GM19099 (cell line): ENCODE measurements around the gene WWC2.

ENCODE experiments used
- POLR2A ChIP-seq: IDR thresholded peaks from 3 replicates; pipeline ENCODE4 v1.6.1; 2011; ENCODE audit warnings: low read depth; ENCODE audit not compliant: insufficient read length; ENCODE audit errors: extremely low read depth

The WWC2 gene

DNA sequence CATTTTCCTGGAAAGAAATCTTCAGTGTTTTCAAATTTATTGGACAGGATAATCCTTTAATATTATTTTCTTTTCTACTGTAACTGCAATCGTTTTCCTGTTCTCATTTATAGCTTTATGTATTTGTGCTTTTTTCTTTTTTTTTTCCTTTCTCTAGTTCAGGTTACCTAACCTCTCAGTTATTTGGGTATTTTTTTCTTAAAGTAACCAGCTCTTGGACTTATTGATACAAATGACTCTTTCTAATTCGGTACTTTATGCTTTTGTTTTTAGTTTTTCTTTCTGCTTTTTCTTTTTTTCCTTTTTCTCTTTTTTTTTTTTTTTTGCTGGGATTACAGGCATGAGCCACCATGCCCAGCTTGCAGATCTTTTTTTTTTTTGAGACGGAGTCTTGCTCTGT, 25.2 kb downstream of the WWC2 start:
- TF ChIP-seq POLR2A: no peak

DNA sequence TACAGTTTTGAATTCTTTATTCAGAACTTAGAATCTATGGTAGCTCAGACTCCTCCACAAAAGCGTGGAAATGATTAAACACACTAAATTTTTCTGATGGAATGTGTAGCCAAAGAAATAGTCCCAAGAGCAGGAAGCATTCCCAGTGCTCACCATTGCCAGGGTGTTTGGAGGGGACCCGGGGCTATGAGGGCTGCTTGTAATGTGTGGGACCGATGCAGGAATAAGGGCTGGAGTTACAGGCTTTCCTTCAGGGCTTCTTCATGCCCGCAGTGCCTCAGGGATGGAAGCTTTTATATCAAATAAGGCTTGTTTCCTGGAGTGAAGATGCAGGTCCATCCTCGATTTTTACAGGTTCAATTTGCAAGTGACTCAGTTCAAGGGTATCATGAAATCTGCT, 25.8 kb downstream of the WWC2 start:
- TF ChIP-seq POLR2A: no peak

DNA sequence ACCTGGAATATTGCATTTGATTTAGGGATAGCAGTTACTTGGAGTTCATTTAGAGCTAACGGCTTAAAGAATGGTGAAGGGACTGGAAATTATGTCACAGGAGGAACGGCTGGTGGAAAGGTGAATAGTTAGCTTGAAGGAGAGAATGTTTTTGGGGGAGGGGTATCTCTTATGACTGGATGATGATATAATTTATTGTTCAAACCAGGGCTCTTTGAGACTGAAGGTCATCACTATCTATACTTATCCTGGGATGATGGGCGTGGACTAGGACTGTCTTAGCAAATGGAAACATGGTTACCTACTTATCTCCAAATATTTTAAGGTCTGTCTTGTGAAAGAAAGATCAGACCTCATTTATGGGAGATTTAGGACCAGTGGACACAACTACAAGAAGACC, 30.1 kb downstream of the WWC2 start:
- no peak for TF ChIP-seq POLR2A

DNA sequence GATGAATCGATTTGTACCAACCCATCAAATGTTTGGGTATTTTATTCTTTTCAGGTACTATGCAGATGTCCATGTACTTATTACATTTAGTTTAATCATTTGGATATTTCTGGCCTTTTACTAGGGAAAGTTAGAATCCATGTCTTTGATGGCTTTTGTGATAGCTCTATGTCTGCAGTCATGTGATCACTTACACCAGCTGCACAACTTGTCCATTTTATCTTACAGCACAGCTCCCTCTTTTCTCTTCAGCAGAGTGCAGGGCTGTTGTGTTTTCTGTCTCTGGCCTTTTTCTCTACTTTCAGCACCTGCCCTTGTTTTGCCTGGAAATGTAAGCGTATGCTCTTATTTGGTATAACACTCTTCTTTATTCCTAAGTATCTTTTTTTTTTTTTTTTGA, 30.6 kb downstream of the WWC2 start:
- no peak for TF ChIP-seq POLR2A

DNA sequence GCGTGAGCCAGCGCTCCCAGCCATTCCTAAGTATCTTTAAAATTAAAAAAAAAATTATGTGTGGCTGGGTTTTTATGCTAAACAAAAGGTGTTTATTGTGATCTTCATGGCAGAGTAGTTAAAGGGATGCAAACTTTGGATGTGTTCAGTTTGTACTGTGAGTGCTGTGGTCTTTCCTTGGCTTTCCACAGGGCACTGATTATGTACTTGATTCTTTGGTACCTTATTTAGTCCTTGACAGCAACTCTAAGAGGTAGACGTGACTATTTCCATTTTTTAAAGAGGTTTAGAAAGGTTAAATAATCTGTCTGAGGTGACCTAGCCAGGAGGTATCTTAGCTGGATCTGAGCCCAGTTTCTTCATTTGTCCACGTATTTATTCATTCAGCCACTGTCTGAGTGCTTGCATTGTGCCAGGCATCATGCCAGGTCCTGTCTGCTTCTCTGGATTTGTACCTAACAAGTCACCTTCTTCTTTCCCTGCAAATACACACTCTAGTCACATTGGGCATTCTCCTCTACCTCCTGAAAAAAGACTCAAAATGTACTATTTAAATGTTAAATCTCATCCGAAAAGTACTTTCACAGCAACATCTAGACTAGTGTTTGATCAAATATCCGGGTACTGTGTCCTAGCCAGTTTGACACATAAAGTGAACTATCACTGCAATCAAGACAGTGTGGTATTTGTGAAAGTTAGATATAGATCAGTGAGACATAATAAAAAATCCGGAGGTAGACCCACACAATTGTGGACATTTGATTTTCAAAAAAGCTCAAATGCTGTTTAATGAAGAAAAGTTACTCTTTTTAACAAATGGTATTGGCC, 31.5 kb downstream of the WWC2 start:
- no peak for TF ChIP-seq POLR2A

DNA sequence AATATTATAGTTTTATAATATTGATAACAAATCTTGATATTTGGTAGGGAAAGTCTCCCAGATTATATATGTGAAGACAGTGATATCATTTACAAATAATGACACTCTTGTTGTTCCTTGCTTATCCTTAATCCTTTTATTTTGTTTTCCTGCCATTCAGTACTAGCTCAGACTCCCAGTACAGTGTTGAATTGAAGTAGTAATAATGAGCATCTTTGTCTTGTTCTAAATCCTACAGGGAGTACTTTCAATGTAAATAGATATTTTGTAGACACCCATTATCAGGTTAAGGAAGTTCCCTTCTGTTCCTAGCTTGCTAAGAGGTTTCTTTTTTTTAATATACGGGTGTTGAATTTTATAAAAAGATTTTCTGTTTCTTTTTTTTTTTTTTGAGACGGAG, 33.0 kb downstream of the WWC2 start:
- TF ChIP-seq POLR2A: no peak

DNA sequence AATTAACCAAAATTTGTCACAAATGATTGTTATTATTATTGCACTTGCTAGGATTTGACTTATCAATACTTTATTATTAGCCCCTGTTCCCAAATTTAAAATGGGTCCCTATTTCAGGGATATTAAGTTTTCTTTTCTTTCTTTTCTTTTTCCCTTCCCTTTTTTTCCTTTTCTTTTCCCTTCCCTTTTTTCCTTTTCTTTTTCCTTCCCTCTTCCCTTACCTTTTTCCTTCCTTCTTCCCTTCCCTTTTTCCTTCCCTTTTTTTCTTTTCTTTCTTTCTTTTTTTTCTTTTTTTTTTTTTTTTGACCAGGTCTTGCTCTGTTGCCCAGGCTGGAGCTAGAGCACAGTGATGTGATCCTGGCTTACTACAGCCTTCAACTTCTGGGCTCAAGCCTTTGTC, 33.8 kb downstream of the WWC2 start:
- no peak for TF ChIP-seq POLR2A

DNA sequence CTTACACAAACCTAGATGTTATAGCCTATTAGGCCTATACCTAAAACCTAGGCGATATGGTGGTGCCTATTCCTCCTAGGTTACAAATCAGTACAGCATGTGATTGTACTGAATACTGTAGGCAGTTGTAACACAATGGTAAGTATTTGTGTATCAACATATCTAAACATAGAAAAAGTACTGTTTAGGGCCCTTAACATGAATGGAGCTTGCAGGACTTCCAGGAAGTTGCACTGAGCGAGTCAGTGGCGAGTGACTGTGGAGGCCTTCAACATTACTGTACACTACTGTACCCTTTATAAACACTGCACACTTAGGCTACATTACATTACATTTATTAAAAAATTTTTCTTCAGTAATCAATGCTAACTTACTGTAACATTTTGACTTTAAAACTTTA, 37.8 kb downstream of the WWC2 start:
- no peak for TF ChIP-seq POLR2A

DNA sequence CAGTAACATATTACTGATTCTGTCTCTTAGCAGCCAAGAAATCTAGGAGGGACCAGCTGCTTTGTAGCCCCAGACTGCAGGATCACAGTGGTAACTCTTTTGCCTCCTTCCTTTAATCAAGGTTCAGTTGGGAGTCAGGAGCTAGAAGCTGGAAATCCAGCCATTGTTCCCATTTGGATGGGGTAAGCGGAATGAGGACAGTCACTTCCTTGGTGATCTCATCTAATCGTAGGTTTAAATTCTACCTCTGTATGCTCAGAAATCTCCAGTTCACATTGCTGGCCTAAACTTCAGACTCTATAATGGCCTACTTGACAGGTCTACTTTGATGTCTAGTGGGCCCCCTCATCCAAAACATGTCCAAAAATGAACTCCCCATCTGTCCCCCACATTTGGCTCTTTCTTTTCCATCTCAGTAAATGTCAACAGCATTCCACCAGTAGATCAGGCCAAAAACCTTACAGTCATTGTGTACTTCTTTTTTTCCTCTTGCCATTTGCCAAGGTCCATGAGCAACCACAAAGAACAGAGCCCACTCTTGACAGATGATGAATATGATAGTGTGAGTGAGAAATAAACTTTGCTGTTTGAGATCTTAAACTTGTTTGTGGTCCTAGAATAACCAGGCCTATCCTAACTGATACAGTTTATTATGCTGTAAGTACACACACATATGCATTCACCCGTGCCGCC, 40.1 kb downstream of the WWC2 start:
- TF ChIP-seq POLR2A: no peak

DNA sequence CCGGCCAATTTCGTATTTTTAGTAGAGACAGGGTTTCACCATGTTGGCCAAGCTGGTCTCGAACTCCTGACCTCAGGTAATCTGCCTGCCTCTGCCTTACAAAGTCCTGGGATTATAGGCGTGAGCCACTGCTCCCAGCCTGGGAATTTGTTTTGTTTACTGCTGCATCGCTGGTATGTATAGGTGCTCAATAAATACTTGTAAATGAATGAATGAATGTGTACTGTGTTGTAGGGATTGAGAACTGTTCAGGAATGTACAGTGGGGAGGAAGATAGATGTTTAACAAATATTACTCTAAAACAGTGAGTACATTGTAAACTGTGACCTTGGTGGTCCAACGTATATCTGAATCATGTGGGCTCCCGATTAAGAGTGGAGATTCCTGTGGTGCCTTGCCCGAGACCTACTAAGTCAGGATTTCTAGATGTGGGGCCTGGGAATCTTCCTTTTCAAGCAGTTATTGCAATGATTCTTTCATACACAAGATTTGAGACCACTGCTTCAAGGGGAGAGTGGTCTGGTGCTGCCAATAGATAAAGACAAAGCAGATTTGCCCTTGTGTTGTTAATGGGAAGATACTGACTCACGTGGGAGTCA, 41.0 kb downstream of the WWC2 start:
- TF ChIP-seq POLR2A: no peak

DNA sequence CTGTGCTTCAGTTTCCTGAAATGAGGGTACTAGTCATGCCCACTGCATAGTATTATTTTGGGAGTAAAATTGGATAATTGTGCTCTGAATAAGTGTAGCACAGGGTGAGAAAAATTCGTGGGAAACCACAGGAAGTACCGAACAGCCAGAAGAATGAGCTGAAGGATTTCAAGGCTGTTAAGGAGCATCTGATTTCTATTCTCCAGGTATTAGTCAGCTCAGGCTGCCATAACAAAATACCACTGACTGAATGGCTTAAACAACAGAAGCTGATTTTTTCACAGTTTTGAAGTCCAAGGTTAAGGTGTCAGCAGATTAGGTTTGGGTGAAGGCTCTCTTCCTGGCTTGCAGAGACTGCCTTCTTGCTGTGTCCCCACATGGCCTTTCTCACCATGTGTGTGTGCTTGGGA, 41.9 kb downstream of the WWC2 start:
- no peak for TF ChIP-seq POLR2A

DNA sequence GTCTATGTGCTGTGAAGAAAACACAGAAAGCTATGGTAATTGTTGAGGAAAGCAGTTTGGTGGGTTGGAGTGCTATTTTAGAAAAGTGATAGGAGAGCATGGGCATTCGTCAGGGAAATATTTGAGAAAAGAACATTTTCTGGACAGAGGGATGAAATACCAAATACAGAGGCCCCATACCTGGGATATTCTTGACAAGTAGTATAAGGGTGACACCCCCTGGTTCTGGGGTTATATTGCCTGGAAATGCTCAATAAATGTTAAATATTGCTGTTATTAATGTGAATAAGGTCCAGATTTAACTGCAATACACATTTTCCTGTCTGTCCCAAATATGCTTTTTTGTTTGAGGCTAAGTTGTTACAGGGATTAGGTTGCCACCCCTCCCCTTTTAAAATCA, 42.9 kb downstream of the WWC2 start:
- TF ChIP-seq POLR2A: no peak

DNA sequence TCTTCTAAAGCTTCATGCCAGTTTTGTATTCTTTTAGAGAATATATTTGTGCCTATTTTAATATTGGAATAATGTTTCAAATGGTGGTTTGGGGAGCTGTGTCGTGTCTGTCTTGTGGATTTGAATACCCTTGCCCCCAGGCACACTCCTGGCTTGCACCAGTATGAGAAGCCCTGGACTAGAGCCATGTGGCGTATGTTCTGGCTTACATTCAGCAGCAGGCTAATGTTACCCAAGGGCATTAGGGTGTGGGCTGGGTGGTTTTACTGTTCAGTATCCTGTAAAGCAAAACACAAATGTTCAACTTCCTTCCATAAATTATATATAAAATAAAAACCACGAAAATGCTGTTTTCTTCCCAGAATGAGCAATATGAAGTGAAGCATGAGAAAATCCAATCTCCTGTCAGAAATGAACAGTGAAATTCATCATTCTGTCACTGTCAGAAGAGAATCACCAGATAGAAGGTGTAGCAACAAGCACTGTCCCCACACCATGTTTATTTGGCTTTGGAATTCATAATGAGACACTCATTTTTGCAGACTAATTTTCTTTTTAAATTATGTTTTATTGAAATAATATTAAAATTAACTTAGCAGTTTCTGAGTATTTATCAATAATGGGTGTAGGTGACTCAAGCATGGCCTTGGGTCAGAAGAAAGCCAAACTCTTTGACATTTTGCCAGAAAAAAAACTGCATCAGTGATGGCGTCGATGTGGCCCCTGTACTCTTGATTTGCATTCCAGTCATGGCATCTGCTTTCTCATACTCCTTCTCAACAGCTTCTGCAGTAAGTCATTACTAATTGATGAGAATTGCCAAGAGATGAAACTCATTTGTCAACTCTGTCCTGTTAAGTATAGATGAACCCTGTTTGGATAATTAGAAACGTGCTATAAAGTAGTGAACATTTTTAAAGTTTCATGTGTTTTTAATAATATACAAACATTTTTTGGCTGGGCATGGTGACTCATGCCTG, 43.8 kb downstream of the WWC2 start:
- no peak for TF ChIP-seq POLR2A

DNA sequence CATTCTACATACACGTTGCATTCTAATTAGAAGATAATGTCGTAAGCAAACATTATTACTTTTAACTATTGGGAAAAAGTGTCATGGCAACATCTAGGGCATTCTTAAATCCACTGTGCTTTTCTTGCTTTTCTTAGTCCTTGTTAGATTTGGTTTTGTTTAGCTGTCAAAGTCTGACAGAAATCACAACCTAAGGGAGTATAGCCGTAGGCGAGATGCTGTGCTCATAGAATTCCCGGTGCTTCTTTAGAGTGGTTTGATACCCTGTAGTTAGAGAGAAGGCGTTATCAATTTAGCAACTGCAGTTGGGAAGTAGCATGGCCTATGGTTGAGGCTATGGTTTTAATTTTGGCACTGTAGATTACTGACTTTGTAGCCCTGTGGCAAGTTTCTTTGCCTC, 45.7 kb downstream of the WWC2 start:
- no peak for TF ChIP-seq POLR2A

DNA sequence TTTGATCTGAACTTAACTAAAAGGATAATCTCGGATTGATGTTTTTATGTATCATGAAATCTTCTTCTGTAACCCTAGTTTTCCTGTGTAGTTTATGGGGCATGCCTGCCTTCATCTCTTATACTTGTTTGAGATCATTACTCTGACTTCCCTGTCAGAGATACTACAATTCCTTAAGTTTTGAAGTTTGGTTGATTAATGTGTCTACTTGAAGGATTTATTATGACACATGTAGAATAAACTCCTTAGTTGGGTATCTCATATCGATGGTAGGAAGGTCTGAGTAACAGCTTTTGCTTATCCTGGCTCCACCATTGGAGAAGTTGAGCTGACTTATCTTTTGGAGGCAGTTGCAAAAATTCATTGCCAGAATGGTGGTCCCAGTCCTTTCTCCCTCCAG, 46.7 kb downstream of the WWC2 start:
- no peak for TF ChIP-seq POLR2A
